AG04449 (cell line): ENCODE data around the gene CSNK1G2.

Source experiments
- CTCF ChIA-PET: fragments of 350-600 bp; formaldehyde crosslinking; extraction: SDS; loops from one replicate; lab custom pipeline; 2021; ENCODE audit warnings: antibody characterized with exemption; lab: Yijun Ruan, JAX
- POLR2A ChIA-PET: fragments of 400-600, 350-600 bp; formaldehyde crosslinking; extraction: SDS; loops from one replicate; lab custom pipeline; 2020; ENCODE audit warnings: antibody characterized with exemption, inconsistent platforms; lab: Yijun Ruan, JAX
- DNase-seq: peaks from one replicate; pipeline ENCODE4 v3.0.0-alpha.2; 2010; ENCODE audit warnings: low read depth, low spot score
- H3K4me3 ChIP-seq: 2 replicates; pipeline ENCODE4 v1.5.1; 2011; ENCODE audit warnings: low read depth, mild to moderate bottlenecking, control low read depth, low read length
- CTCF ChIP-seq: IDR thresholded peaks from one replicate; pipeline ENCODE4 v1.5.1; 2011; ENCODE audit warnings: mild to moderate bottlenecking, moderate library complexity, low read length, control low read depth, inconsistent platforms; ENCODE audit not compliant: insufficient read depth; ENCODE audit errors: missing control alignments

CSNK1G2 gene

GRCh38 chr19:1905110-1905862, 35.7 kb upstream of the CSNK1G2 start, which contains the start of the genes ADAT3 and SCAMP4:
Gene ADAT3 (plus strand): TSS chr19:1905399. CDS start chr19:1912048, 6,649 bp downstream.
Gene SCAMP4 (plus strand): TSS chr19:1905399. CDS start chr19:1915020, 9,621 bp downstream.
- CTCF ChIA-PET, result interaction anchor here (0.8 to 2.8 kb wide), 3 partner anchors 8 to 25 kb away, joined by 3 to 7 read pairs (median 3); no protein-coding TSS in a partner anchor
- H3K4me3 ChIP-seq, result peak within 1 kb of the TSS; percentile 76
- peak; percentile 88 for DNase-seq
- POLR2A ChIA-PET, result interaction anchor here (0.5 kb wide), 1 partner anchor 100 kb away, joined by 4 read pairs; no protein-coding TSS in a partner anchor
- TF ChIP-seq CTCF, result no peak

- ChIA-PET POLR2A (interaction anchor here (0.5 kb wide), 1 partner anchor 99 kb away, joined by 4 read pairs; no protein-coding TSS in a partner anchor), CTCF (interaction anchor here (0.8 to 1.2 kb wide), 2 partner anchors 8 to 21 kb away, joined by 3 read pairs; no protein-coding TSS in a partner anchor)
- TF ChIP-seq CTCF, result no peak
- DNase-seq, result no peak
- H3K4me3 ChIP-seq, result peak overlapping the region; percentile 76
These were observed 35.1 kb upstream of the CSNK1G2 start for GRCh38 chr19:1905863-1906375.

GRCh38 chr19:1906985-1907562, 33.9 kb upstream of the CSNK1G2 start:
- DNase-seq, result no peak
- POLR2A ChIA-PET, result no interaction called here
- no peak overlapping the region for H3K4me3 ChIP-seq
- no peak for TF ChIP-seq CTCF
- CTCF ChIA-PET, result interaction anchor here (1.0 kb wide), 1 partner anchor 23 kb away, joined by 3 read pairs; no protein-coding TSS in a partner anchor

- no peak for DNase-seq
- CTCF ChIA-PET, result interaction anchor here (1.0 kb wide), 1 partner anchor 22 kb away, joined by 3 read pairs; no protein-coding TSS in a partner anchor
- POLR2A ChIA-PET, result no interaction called here
- no peak overlapping the region for H3K4me3 ChIP-seq
- TF ChIP-seq CTCF, result no peak
These were observed 33.2 kb upstream of the CSNK1G2 start for GRCh38 chr19:1907563-1908363.

- POLR2A ChIA-PET, result no interaction called here
- CTCF ChIA-PET, result no interaction called here
- no peak for DNase-seq
- H3K4me3 ChIP-seq, result no peak overlapping the region
- TF ChIP-seq CTCF, result no peak
These were observed 32.7 kb upstream of the CSNK1G2 start for GRCh38 chr19:1908364-1908678.

GRCh38 chr19:1909761-1910080, 31.3 kb upstream of the CSNK1G2 start:
- TF ChIP-seq CTCF, result no peak
- H3K4me3 ChIP-seq, result no peak overlapping the region
- ChIA-PET CTCF (no interaction called here), POLR2A (no interaction called here)
- no peak for DNase-seq
